Loucy (cell line): Measurements from ENCODE around the gene KCNMA1.

ENCODE experiments used
- H2AFZ ChIP-seq: fragments of 200-600 bp; sonication (generic); 2 replicates; pipeline ENCODE4 v1.6.0; 2016; ENCODE audit warnings: antibody characterized with exemption, mild to moderate bottlenecking, low read length, moderate library complexity
- H3F3A ChIP-seq: fragments of 200-600 bp; 2 replicates; pipeline ENCODE4 v1.6.0; 2016; ENCODE audit warnings: antibody characterized with exemption, low read depth, mild to moderate bottlenecking
- H3K27me3 ChIP-seq: fragments of 200-600 bp; sonication (generic); 2 replicates; pipeline ENCODE4 v1.6.1; 2014; ENCODE audit warnings: low read length, mild to moderate bottlenecking; ENCODE audit not compliant: insufficient read depth, poor library complexity, severe bottlenecking
- H3K36me3 ChIP-seq: fragments of 200-600 bp; sonication (generic); 2 replicates; pipeline ENCODE4 v1.6.1; 2016; ENCODE audit warnings: low read length; ENCODE audit not compliant: insufficient read depth
- H3K4me1 ChIP-seq: fragments of 200-600 bp; sonication (generic); 2 replicates; pipeline ENCODE4 v1.5.1; 2014; ENCODE audit warnings: low read length, mild to moderate bottlenecking; ENCODE audit not compliant: insufficient read depth, poor library complexity, severe bottlenecking
- H3K4me2 ChIP-seq: fragments of 200-600 bp; sonication (generic); 2 replicates; pipeline ENCODE4 v1.6.0; 2014; ENCODE audit warnings: antibody characterized with exemption, low read length, low read depth, mild to moderate bottlenecking; ENCODE audit not compliant: poor library complexity, severe bottlenecking
- H3K4me3 ChIP-seq: fragments of 200-600 bp; sonication (generic); 2 replicates; pipeline ENCODE4 v1.5.1; 2014; ENCODE audit warnings: low read length, mild to moderate bottlenecking, mixed read lengths; ENCODE audit not compliant: poor library complexity, severe bottlenecking
- H3K79me2 ChIP-seq: fragments of 200-600 bp; sonication (generic); 2 replicates; pipeline ENCODE4 v1.6.1; 2014; ENCODE audit warnings: low read length; ENCODE audit not compliant: insufficient read depth
- H3K9ac ChIP-seq: fragments of 200-600 bp; sonication (generic); 2 replicates; pipeline ENCODE4 v1.6.0; 2014; ENCODE audit warnings: mild to moderate bottlenecking, low read depth, low read length, moderate library complexity; ENCODE audit not compliant: poor library complexity, severe bottlenecking
- H3K9me2 ChIP-seq: fragments of 200-600 bp; sonication (generic); replicated peaks from 2 replicates; pipeline ENCODE4 v1.6.1; 2016; ENCODE audit warnings: low read depth, low read length, mixed read lengths
- H3K9me3 ChIP-seq: fragments of 200-600 bp; sonication (generic); 2 replicates; pipeline ENCODE4 v1.6.1; 2014; ENCODE audit warnings: mild to moderate bottlenecking, antibody characterized with exemption, low read length, low read depth; ENCODE audit not compliant: insufficient read depth
- H4K20me1 ChIP-seq: fragments of 200-600 bp; sonication (generic); 2 replicates; pipeline ENCODE4 v1.6.0; 2014; ENCODE audit warnings: antibody characterized with exemption, low read length, mild to moderate bottlenecking; ENCODE audit not compliant: insufficient read depth, poor library complexity, severe bottlenecking
- EZH2phosphoT487 ChIP-seq: fragments of 200-600 bp; IDR thresholded peaks from 2 replicates; pipeline ENCODE4 v1.6.1; 2018; ENCODE audit warnings: antibody characterized with exemption, mild to moderate bottlenecking, moderate library complexity, borderline replicate concordance
- TF ChIP-seq, protein P1 (sequence below): fragments of 200-600 bp; sonication (generic); conservative IDR thresholded peaks from 2 replicates; pipeline ENCODE4 v1.5.1; 2014; ENCODE audit warnings: mild to moderate bottlenecking, antibody characterized with exemption, low read length

The KCNMA1 gene

DNA sequence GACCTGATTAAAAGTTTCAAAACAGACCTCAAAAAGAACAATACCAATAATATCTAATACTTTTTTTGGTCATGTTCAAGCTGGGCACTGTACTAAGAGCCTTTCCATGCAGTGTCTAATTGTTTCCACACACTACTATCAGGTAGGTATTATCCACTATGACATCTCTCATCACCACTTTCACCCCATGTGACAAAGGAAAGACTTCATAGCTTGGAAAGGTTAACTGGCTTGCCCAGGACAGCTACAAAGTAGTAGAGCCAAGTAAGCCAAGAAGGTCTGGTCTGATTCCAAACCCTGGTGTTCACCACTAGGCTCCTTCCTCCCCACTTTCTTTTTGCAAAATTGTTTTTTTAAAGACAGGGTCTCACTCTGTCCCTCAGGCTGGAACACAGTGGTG lies 400.5 kb downstream of the KCNMA1 start:
- H3K36me3 ChIP-seq: no peaks in the 10 kb centered on the region
- H3K9ac ChIP-seq: no peak overlapping the region
- H3K4me3 ChIP-seq: no peak overlapping the region
- H3K4me1 ChIP-seq: no peaks in the 10 kb centered on the region
- H3F3A ChIP-seq: no peaks in the 10 kb centered on the region
- TF ChIP-seq, protein P1, sequence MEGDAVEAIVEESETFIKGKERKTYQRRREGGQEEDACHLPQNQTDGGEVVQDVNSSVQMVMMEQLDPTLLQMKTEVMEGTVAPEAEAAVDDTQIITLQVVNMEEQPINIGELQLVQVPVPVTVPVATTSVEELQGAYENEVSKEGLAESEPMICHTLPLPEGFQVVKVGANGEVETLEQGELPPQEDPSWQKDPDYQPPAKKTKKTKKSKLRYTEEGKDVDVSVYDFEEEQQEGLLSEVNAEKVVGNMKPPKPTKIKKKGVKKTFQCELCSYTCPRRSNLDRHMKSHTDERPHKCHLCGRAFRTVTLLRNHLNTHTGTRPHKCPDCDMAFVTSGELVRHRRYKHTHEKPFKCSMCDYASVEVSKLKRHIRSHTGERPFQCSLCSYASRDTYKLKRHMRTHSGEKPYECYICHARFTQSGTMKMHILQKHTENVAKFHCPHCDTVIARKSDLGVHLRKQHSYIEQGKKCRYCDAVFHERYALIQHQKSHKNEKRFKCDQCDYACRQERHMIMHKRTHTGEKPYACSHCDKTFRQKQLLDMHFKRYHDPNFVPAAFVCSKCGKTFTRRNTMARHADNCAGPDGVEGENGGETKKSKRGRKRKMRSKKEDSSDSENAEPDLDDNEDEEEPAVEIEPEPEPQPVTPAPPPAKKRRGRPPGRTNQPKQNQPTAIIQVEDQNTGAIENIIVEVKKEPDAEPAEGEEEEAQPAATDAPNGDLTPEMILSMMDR: no peak
- no peak for TF ChIP-seq EZH2phosphoT487
- no peaks in the 10 kb centered on the region for H4K20me1 ChIP-seq
- no peaks in the 10 kb centered on the region for H3K79me2 ChIP-seq
- H3K4me2 ChIP-seq: no peak overlapping the region
- no peaks in the 10 kb centered on the region for H3K9me3 ChIP-seq
- no peaks in the 10 kb centered on the region for H3K27me3 ChIP-seq
- no peaks in the 10 kb centered on the region for H3K9me2 ChIP-seq
- H2AFZ ChIP-seq: no peak overlapping the region

DNA sequence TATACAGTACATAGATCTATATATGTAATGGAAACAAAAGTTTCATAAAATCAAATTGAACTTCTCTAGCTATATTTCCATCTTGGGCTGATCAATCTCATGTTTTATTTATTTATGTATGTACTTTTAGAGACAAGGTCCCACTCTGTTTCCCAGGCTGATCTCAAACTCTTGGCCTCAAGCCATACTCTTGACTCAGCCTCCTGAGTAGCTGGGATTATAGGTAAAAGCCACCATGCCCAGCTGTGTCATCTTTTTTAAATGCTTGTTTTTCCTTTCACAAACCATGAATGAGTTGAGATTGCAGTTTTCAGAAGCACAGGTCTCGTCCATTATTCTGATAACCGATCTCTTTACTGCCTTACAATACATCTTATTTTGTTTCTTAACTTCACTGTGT lies 400.9 kb downstream of the KCNMA1 start:
- no peaks in the 10 kb centered on the region for H3F3A ChIP-seq
- H3K4me2 ChIP-seq: no peak overlapping the region
- TF ChIP-seq EZH2phosphoT487: no peak
- TF ChIP-seq, protein P1: no peak
- no peaks in the 10 kb centered on the region for H3K4me1 ChIP-seq
- no peak overlapping the region for H3K4me3 ChIP-seq
- no peaks in the 10 kb centered on the region for H4K20me1 ChIP-seq
- no peaks in the 10 kb centered on the region for H3K9me2 ChIP-seq
- H3K79me2 ChIP-seq: no peaks in the 10 kb centered on the region
- no peak overlapping the region for H3K9ac ChIP-seq
- no peak overlapping the region for H2AFZ ChIP-seq
- no peaks in the 10 kb centered on the region for H3K27me3 ChIP-seq
- no peaks in the 10 kb centered on the region for H3K9me3 ChIP-seq
- H3K36me3 ChIP-seq: no peaks in the 10 kb centered on the region

DNA sequence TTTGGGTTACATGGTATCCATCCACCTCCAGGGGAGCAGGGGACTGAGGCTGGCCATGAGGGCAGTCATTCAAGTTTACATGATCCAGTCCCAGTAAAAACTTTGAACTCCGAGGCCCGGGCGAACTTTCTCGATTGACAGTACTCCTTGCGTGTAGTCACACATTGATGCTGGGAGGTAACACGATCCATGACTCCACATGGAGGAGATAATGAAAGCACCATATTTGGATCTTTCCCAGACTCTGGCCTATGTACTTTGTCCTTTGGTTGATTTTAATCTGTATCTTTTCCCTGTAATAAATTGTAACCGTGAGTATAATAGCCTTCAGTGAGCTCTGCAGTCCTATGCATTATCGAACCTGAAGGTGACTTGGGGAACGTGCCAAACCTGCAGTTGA lies 401.6 kb downstream of the KCNMA1 start:
- no peaks in the 10 kb centered on the region for H3F3A ChIP-seq
- no peaks in the 10 kb centered on the region for H3K36me3 ChIP-seq
- H3K9ac ChIP-seq: no peak overlapping the region
- no peaks in the 10 kb centered on the region for H3K9me3 ChIP-seq
- H3K4me1 ChIP-seq: no peaks in the 10 kb centered on the region
- no peak for TF ChIP-seq EZH2phosphoT487
- H3K79me2 ChIP-seq: no peaks in the 10 kb centered on the region
- no peaks in the 10 kb centered on the region for H3K27me3 ChIP-seq
- no peak overlapping the region for H3K4me3 ChIP-seq
- no peaks in the 10 kb centered on the region for H3K9me2 ChIP-seq
- no peak overlapping the region for H3K4me2 ChIP-seq
- no peak overlapping the region for H2AFZ ChIP-seq
- no peaks in the 10 kb centered on the region for H4K20me1 ChIP-seq

DNA sequence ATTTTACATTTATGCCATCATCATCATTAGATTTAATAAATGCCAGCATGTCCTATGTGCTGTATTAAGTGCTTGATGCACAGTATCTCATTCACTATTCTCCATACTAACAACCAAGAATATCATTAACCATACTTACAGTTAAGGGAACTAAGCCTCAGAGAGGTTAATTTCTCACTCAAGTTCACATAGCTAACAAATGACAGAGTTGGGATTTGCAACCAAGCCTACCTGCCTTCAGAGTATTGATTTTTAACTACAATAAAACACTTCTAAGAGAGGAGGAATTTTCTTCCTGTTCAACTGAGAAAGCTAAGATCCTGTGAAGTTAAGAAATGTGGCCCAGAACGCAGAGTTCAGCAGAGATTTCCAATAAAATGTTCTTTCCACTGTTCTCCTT lies 403.0 kb downstream of the KCNMA1 start:
- Histone ChIP-seq H3K27me3 (no peaks in the 10 kb centered on the region), H3K4me3 (no peak overlapping the region), H3K4me2 (no peak overlapping the region), H3F3A (no peaks in the 10 kb centered on the region), H3K4me1 (no peaks in the 10 kb centered on the region), H2AFZ (no peak overlapping the region), H3K36me3 (no peaks in the 10 kb centered on the region), H3K9ac (no peak overlapping the region), H3K79me2 (no peaks in the 10 kb centered on the region), H3K9me2 (no peaks in the 10 kb centered on the region), H4K20me1 (no peaks in the 10 kb centered on the region), H3K9me3 (no peaks in the 10 kb centered on the region)
- no peak for TF ChIP-seq EZH2phosphoT487
- TF ChIP-seq, protein P1: no peak
